ENCODE results near the gene SCTR.

Gene SCTR

DNA sequence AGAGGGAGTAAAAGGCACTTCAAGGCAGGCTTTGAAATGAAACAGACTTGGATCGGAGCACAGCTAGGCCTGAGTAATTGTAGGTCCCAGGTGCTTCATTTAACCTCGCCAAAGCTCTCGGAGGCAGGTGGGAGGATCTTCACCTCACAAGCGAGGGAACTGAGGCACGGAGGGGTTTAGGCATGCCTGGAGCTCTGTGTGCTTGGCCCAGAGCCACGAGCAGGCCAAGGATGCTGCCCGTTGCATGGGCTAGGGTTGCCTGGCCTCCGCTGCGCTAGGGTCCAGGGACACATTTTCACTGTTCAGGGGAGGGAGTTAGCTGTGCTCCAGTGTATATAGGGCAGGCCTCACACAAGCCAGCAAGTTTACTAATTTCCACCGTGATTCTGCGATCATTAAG lies 81.4 kb downstream of the SCTR start:
- no peak for DNase-seq (ENCODE audit: low spot score)

DNA sequence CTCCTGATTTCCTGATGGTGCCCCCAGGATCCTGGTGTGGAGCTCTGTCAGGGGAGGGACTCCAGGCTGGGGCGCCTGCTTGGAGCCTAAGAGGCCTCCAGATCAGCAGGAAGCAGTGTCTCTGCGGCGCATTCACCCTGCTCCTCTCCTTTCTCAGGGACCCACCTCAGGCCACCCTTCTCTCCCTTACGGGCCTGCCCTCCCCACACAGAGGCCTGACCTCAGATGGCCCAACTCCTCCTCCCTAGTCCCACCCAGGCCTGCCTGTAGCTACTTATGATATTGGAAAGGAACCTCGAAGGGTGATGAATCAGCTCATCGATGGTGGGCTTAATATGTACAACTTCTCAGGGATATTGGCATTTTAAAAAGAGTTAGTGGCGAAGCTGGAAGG lies 82.1 kb downstream of the SCTR start:
- DNase-seq (ENCODE audit: low spot score): no peak

DNA sequence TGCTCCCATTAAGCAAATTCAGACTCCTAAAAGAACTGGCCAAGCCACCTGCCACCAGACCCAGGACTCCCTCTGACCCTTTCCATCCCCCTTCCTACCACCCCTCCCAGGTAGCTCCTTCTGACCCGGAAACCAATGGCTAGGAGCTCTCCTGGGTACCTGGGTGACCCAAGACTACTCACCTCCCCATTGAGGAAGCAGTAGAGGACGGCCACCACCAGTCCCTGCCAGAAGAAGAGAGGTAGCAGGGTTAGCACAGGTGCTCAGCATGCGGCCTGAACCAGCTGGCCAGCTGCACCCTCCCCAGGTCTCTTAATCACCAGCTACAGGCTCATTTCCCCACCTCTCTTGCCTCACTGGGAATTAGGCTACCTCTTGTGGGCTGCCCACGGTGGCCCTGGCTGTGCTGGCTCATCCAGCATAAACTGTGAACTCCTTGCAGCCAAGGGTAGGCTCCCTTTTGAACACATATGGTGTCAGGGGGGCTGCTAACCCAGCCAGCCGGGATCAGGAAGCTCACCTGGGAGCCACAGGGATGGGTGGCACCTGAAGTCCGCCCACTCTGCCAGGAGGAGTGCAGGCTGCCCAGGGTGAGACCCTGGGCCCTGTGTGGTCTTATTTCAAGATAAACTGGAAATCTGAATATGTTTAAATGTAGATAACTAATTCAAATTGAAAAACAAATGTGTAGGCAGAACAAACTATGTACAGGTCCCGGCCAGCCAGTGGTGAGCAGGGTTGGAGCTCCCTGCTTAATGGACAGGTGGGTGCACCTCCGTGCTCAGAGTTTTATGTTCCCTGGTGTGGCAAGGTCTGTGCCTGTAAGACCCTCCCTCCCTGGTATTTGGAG lies 82.7 kb downstream of the SCTR start:
- no peak for DNase-seq (ENCODE audit: low spot score)

DNA sequence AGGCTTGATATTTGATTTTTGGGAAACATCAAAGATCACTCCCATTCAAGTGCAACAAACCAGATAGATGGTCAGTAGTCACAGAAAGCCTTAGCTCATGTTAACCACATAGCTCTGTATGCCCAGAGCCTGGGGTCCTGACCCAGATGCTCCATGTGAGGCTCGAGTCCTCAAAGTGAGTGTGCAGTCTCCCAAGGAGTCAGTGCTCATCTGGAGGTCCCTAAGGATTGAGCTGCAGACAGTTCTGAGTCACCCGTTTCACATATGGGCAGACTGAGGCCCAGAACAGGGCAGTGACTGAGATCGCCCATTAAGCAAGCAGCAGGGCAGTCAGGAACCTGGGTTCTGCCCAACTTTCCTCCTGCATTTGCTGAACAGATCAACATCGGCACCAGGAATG lies 83.4 kb downstream of the SCTR start:
- no peak for DNase-seq (ENCODE audit: low spot score)

DNA sequence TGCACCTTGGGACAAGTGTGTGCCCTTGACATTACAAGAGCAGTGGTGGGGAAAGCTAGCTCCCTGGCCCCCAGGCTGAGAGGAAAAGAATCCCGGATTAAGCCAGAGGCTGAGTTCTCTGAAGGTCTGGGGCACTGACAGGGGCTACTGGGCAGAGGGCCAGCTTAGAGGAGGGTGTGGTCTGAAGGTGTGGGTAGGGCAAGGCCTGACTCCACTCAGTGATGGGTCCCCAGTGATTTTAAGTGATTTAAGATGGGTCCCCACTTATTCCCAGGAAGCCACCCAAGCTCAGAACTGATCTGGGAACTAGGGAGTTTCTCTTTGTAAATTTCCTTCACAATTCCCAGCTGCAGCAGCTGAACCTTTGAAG lies 83.8 kb downstream of the SCTR start:
- DNase-seq (ENCODE audit: low spot score): no peak

DNA sequence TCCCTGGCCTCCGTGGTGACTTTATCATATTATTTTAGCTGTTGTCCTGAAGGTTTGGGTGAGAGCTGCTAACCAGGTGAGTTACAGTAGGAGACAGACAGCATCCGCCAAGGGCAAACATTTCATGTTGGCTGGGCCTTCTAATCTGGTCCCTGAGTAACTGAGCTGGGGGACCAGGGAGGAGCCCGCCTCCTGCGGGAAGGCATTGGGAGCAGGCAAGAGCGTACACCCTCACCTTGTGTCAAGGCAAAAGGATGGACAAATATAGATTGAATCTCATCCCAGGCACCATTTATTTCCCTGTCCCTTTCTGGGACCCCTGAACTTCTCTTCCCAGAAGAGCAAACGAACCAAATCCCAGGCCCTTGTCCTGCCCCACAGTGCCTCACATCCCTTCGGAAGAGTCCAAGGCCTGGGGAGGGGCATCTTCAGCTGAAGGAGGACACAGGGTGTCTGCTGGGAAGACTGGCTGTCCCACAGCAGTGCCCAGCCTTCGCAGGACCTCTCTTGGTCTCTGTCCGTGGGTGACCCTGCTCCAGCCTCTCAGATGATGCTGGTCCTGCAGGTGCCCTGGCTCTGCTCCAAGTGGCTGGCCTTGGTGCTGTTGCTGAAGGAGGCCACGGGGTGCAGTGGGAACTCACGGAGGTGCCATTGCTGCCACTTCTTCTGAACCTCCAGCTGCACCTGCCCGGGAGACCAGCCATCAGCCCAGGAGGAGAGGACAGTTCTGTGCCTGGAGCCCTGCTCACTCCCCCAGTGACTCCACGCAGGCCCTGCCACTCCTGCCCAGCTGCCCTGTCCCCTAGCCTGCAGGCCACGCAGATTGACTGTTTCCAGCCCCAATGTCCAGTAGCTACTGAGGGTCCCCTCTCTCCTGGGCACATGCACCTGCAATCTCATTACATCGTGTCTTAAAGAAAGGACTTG lies 84.4 kb downstream of the SCTR start:
- DNase-seq (ENCODE audit: low spot score): no peak

DNA sequence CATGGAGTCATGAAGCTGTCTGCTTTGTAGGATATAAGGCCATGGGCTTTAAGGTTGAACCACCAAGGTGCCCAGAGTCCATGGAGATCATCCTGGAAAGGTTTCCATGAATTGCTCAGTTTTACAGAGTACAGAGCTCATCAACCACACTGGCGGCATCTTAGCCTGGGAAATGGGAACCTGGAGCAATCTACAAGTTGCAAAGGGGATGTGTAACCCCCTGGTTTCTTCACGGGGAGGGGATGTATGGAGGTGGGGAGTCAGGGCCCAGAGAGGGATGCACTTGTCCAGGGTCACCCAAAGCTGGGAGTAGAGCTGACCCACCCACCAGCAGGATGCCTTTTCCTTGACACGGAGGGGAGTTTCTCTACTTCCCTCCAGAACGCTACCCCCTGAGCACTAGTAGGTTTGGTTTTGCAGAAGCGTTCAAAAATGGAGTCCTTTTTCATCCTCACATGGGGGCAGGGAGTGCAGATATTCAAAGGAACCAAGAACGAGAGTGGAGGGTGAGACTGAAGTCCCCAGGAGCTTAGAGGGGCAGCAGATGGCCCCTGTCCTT lies 85.5 kb downstream of the SCTR start:
- no peak for DNase-seq (ENCODE audit: low spot score)

DNA sequence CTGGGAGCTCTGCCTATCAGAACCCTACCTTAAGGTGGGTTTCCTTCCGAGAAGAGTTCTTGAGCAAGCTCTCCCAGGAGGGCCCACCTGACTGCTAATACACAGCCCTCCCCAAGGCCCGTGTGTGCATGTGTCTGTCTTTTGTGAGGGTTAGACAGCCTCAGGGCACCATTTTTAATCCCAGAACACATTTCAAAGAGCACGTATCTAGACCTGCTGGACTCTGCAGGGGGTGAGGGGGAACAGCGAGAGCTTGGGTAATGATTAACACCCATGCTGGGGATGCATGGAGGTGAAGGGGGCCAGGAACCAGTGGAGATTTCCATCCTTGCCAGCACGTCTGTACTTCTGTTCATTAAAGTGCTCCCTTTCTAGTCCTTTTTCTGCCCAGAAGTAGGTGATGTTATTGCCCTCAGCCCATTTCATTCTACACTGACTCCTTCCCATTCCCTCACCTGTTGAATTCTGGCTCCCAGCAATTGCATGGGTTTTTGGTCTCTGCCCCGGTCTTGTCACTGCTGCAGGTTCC lies 86.1 kb downstream of the SCTR start:
- DNase-seq (ENCODE audit: low spot score): no peak

DNA sequence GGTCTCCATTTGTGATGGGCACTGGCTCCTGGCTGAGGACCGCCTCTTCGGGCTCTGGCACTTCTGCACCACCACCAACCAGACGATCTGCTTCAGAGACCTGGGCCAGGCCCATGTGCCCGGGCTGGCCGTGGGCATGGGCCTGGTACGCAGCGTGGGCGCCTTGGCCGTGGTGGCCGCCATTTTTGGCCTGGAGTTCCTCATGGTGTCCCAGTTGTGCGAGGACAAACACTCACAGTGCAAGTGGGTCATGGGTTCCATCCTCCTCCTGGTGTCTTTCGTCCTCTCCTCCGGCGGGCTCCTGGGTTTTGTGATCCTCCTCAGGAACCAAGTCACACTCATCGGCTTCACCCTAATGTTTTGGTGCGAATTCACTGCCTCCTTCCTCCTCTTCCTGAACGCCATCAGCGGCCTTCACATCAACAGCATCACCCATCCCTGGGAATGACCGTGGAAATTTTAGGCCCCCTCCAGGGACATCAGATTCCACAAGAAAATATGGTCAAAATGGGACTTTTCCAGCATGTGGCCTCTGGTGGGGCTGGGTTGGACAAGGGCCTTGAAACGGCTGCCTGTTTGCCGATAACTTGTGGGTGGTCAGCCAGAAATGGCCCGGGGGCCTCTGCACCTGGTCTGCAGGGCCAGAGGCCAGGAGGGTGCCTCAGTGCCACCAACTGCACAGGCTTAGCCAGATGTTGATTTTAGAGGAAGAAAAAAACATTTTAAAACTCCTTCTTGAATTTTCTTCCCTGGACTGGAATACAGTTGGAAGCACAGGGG lies 87.1 kb downstream of the SCTR start:
- no peak for DNase-seq (ENCODE audit: low spot score)

DNA sequence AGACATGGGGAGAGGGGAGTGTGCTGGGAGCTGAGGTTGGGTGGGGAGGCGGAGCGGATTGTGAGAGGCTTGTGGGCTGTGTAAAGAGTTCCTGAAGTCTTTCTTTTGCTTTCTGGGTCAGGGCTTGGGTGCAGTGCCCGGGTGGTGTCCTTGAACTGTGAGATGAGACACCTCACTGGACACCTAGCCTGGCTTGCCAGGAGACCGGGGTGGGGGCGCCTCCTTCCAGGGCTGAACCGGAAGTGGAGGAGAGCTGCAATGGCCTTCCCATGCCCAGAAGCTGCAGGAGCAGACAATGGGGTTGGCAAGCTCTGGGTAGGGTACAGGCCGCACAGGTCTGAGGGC lies 88.4 kb downstream of the SCTR start:
- DNase-seq (ENCODE audit: low spot score): no peak

DNA sequence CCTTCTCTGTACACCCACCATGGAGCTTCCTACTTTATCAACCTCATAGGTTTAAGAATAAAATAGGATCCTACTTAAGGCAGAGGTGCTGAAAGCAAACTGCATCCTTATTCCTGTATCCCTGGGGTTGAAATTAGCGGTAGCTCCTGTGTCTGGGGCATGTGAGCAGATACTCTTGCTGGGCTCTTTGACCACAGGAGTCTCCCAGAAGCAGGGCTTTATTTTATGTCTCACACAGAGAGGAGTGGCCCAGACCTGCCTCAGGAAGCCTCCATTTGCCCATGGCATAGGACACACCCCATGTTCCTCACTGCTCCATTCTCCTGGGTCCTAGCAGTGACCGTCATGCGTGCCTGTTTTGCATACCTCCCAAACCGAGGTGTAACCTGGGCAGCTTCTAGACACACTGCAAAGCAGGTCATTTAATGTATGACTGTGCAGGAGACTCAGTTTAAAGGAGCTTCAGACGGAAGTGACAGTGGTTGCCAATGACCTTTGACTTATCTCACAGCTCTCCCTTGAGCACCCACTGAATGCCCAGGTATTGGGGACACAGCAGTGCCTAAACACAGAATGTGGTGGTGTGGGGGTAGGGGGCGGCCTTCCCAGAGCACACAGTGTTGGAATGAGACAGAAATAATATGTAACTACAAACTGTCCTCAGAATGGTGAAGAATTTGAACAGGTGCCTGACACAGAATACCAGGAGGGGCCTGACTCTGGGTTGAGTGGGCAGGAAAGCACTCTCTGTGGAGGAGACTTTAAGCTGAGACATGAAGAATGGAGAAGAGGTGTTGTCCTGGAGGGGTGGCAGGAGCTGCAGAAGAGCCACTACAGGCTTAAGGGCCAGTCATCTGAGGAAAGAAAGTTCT lies 89.0 kb downstream of the SCTR start:
- no peak for DNase-seq (ENCODE audit: low spot score)

DNA sequence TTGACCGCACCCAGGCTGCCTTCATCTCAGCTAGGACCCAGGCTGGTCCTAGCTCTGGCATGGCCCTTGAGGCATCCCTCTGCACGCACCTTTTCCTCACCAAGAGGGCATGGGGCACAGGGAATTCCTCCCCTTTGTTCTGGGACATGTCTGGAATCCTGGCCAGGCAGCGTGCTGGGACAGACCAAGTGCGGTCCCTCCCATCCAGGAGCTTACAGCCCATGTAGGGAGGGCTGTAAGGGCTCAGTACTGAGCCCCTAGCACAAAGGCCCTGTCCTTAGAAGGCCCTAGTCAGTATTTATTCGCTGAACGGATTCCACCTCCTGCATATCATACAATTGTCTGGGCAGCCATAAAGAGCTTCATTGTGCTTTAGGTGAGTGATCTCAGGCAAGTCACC lies 89.6 kb downstream of the SCTR start:
- no peak for DNase-seq (ENCODE audit: low spot score)

DNA sequence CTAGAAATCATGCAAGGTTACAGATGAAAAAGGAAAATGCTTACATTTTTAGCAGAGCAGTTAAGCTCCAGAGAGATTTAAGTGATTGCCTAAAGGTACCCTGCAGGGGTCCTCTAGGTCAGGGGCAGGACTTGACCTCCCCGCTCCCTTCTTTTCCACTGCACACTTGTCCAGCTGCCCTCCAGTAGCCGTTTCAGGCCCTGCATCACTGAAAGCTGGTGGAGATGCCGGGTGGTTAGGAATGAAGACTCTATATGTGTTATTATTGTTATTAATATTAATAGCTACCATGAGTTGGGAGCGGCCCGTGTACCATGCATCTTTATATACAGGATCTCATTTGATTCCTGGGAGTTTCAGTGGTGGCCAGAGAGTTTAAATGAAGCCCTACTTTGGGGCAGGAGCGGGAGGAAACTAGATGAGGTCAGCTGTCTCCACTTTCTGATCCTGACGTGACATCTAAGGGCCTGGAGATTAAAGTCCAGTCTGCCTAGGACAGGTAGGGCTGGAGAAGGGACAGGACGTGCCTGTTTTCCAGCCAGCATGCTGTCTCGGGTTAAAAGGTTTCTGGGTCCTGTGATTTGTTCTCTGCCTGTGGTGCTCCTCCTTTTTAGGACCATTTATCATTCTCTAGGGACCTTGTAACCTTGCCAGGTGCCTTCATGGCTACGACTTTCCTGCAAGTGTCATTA lies 90.5 kb downstream of the SCTR start:
- DNase-seq (ENCODE audit: low spot score): no peak

DNA sequence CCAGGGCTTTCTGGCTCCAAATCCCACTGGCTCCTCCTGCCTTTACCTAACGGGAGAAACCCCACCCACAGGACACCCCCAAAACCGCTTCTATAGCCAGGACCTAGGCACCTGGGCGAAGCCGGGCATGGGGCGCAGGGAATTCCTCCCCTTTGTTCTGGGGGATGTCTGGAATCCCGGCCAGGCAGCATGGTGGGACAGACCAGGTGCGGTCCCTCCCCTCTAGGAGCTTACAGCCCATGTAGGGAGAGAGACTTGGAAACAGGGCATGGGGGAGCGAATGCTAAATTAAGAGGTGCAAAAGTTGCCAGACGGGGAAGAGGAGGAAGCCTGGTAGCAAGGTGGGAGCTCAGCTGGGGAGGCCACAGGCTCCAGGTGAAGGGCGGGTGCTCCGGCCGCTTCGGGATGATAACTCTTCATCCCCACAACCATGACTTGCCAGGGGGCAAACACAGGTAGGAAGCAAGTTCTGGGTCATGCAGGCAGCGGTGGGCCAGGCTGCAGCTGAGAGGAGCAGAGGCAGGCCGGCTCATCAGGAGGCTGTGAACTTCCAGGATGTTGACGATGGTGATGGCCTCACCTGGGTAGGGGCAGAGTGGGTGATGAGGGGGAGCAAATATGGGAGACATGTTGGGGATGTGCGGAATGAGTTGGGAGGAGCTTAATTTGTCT lies 91.3 kb downstream of the SCTR start:
- no peak for DNase-seq (ENCODE audit: low spot score)

DNA sequence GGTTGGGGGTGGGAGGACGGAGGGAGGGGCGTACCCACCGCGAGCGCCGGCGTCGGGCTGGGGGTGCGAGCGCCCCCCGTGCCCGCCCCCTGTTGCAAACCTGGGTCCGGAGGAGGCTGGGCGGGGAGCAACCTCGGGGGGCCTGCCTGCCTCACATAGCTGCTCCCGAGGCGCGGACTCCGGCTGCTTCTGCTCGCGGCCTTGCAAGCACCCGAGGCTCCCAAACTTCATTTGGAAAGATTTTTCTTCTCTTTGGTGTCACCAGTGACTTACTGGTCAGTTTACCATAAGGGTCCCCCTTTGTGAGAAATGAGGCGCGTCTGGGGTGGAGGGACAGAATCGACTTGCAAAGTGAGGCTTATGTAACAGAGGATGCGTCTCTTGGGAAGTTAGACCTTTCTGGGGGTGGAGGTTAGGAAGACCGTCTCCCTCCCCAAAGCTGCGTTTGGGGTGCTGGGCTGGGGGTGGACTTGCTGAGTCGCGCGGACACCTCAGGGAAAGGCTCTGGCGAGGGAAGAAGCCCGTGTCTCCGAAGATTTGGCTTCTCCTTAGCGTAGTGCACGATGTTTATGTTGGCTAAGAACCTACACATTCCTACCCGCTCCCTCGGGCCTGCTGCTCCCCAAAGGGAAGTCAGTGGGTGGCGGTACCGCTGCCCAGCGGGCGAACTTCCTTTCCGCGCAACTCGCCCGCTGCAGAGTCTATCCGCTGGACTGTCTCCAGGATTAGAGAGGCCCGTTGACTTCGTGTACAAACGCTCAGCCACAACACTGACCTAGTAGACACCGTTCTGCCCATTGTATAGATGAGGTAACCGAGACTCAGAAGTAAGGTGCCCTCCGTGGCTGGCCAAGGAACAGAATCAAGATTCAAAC lies 92.1 kb downstream of the SCTR start:
- no peak for DNase-seq (ENCODE audit: low spot score)

DNA sequence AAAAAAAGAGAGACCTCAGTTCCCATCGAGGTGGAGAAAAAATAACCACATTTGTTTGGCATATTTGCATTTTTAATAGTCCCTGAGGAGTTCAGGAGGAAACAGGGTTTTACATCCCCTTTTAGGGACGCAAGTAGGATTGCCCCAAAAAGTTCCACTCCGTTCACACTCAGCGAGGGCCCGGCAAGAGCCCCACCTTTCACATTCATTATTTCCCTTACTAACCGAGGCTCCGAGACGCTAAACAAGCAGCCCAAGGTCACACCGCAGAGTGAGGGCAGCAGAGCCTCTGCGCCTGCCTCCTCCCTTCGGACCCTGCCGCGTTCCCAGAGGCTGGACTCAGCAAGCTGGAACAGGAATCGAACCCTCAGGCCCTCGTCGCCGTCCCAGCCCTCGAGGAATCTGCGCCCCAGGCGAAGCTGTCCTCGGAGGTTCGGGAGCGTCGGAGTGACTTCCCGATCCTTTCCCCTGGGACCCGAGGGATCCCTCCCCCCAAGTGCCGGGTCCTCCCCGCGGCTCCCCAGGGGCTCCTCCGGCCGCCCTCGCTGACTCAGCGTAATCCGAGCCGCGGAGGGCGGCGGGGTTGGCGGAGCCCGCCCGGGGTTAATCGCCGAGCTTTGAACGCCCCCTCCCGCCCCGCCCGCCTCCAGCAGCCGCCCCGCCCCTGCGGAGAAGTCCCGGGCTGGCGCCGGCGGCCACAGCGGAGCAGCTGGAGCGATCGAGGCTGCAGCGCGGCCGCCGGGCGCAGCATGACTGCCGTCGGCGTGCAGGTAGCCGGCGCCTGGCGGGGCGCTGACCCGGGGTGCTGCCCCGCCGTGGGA lies 92.9 kb downstream of the SCTR start, which contains the start of gene TMEM37:
TSS of gene TMEM37 (plus strand) at position 700 of the 821 bp plus-strand sequence. CDS start at position 750, 50 bp downstream.
- DNase-seq (ENCODE audit: low spot score): no peak

DNA sequence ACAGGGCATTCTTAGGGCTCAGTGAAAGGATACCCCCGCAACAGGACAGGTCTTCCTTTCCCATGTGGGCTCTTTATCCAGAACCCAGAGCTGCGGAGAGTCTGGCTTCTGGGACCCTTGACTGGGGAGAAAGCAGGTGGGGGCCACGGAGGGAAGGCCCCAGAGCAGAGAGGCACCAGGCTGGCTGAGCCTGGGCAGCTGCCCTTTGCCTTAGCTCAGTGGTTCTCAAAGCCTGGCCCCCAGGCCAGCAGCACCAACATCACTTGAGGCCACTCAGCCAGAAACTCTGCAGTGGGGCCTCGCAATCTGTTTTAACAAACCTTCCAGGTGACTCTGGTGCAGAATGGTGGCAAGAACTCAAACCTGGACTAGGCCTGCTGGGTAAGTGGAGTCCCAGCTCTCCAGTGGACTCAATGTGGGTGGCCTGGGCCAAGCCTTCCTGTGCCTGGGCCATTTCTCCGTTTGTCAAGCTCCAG lies 94.2 kb downstream of the SCTR start:
- no peak for DNase-seq (ENCODE audit: low spot score)
